Measurements from ENCODE around the gene PAPPA2. TPM values are rescaled to one million over a fixed set of nuclear protein-coding genes. Genes with fewer than 3 reads are reported as not detected.

Gene PAPPA2
- total RNA-seq, 1 donor from 2014 or later: 0.50 TPM

- intact Hi-C loops (cut with DNase I): no loop called here
- no peaks in the 10 kb centered on the region for H3K4me1 ChIP-seq
- no peaks in the 10 kb centered on the region for H3K9me3 ChIP-seq
- TF ChIP-seq CTCF (IDR thresholded peaks at IDR 0.05): no peak
- no peak for DNase-seq
- no peak for ATAC-seq
- no peaks in the 10 kb centered on the region for H3K27me3 ChIP-seq (ENCODE audit: low read depth)
- H3K27ac ChIP-seq: no peak overlapping the region
- no peak overlapping the region for H3K4me3 ChIP-seq
- H3K36me3 ChIP-seq: no peaks in the 10 kb centered on the region
Observed at GRCh38 chr1:176577646-176578197, 114.7 kb downstream of the PAPPA2 start.

- Histone ChIP-seq H3K27ac (no peak overlapping the region), H3K9me3 (no peaks in the 10 kb centered on the region), H3K4me1 (no peaks in the 10 kb centered on the region), H3K27me3 (ENCODE audit: low read depth) (no peaks in the 10 kb centered on the region), H3K4me3 (no peak overlapping the region), H3K36me3 (no peaks in the 10 kb centered on the region)
- intact Hi-C loops (cut with DNase I): no loop called here
- DNase-seq (no peak), ATAC-seq (no peak)
- TF ChIP-seq CTCF (IDR thresholded peaks at IDR 0.05): no peak
Observed at GRCh38 chr1:176579087-176579486, 116.1 kb downstream of the PAPPA2 start.

- Histone ChIP-seq H3K27me3 (ENCODE audit: low read depth) (no peaks in the 10 kb centered on the region), H3K4me3 (no peak overlapping the region), H3K27ac (no peak overlapping the region), H3K36me3 (no peaks in the 10 kb centered on the region), H3K4me1 (no peaks in the 10 kb centered on the region), H3K9me3 (no peaks in the 10 kb centered on the region)
- no peak for ATAC-seq
- intact Hi-C loops (cut with DNase I): no loop called here
- TF ChIP-seq CTCF (IDR thresholded peaks at IDR 0.05): no peak
- no peak for DNase-seq
Observed at GRCh38 chr1:176595217-176595616, 132.2 kb downstream of the PAPPA2 start.

GRCh38 chr1:176601348-176601747 lies 138.4 kb downstream of the PAPPA2 start:
- intact Hi-C loops (cut with DNase I): no loop called here
- Histone ChIP-seq H3K4me1 (no peaks in the 10 kb centered on the region), H3K27me3 (ENCODE audit: low read depth) (no peaks in the 10 kb centered on the region), H3K27ac (no peak overlapping the region), H3K36me3 (no peaks in the 10 kb centered on the region), H3K4me3 (no peak overlapping the region), H3K9me3 (no peaks in the 10 kb centered on the region)
- TF ChIP-seq CTCF (IDR thresholded peaks at IDR 0.05): no peak
- DNase-seq: no peak
- ATAC-seq: no peak

GRCh38 chr1:176602388-176603004 lies 139.5 kb downstream of the PAPPA2 start:
- DNase-seq: no peak
- H3K9me3 ChIP-seq: no peaks in the 10 kb centered on the region
- no peak overlapping the region for H3K27ac ChIP-seq
- H3K27me3 ChIP-seq (ENCODE audit: low read depth): no peaks in the 10 kb centered on the region
- TF ChIP-seq CTCF (IDR thresholded peaks at IDR 0.05): no peak
- no peaks in the 10 kb centered on the region for H3K36me3 ChIP-seq
- intact Hi-C loops (cut with DNase I): no loop called here
- no peak overlapping the region for H3K4me3 ChIP-seq
- no peak for ATAC-seq
- no peaks in the 10 kb centered on the region for H3K4me1 ChIP-seq

All from lower lobe of right lung (tissue), 2 donors.